Suppressor macrophage treated with lipopolysaccharide for 1 hour (primary cell): Measurements from ENCODE around the gene PLD4.
A peak's percentile ranks its signal among the peaks of the same experiment; 100 is the strongest.

Experiments used
- DNase-seq, 3 donors: peaks; one replicate each; pipeline ENCODE4 v3.0.0-alpha.2; 2020 to 2022

PLD4 gene

GRCh38 chr14:104976198-104977007 lies 51.7 kb downstream of the PLD4 start:
- DNase-seq = peak; percentile 85 to 93 (median 91)

DNA sequence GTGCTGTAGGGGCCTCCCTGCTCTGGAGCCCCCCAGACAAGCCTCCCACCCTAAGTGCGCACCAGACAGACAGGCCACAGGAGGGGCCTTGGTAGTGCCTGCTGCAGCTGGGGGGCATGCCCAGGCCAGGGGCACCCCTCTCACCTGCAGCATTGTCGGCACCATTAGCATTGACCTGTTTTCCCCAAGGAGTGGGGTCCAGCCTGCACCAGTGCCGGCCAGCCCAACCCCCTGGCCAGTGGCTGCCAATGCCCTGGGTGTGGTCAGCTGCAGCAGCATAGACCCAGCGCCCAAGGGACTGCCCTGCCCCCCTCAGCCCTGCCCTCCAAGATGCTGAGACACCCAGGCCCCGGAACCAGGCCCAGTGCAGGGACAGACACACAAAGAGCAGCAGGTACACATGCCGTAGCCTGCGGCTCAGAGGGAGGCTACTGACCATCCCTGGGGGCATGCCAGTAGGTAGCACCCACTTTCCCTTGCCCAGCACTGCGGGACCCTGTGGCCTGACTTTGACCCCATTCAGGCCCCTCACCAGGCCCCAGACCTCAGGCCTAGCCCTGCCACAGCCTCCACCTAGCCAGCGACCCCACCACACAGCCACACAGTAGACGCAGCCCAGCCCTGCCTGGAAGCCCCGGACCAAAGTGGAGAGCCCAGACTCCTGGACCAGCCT lies 52.5 kb downstream of the PLD4 start:
- no peak for DNase-seq

- peak; percentile 87 to 95 (median 90) for DNase-seq
These were observed 53.3 kb downstream of the PLD4 start, which contains the start of gene AHNAK2 for GRCh38 chr14:104977681-104978653. AHNAK2 (minus strand) TSS chr14:104978374; CDS start chr14:104978237, 137 bp downstream.

GRCh38 chr14:104978746-104979691 lies 54.3 kb downstream of the PLD4 start:
- DNase-seq = no peak

DNA sequence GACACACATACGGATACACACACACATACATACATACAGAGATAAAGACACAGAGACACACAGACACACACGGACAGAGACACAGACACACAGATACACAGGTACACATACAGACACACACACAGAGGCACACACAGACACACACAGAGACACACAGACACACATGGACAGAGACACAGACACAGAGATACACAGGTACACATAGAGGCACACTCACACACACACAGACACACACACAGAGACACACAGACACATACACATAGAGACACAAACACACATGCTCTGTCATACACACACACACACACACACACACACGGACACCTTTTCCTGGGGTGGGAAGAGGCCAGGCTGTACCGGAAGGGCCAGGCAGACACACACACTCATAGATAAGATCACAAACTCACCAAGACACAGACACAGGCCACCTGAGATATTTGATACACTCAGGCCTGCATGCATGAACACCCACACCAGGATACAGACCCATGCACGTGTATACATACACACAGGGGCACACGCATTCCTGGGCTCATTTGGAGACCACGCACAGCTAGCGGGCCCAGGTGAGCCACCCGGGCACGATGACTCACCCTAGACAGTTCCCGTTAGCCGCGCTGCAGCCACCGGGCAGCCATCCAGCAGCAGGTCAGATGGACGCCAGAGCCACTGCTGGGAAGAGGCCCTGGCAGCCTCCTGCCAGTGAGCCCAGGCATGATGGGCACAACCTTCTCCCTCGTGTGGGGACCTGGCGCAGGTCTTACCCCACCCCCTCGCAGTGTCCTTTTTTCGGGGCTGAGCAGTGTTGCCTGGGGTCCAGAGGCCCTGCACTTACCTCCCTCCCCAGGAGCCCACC lies 55.3 kb downstream of the PLD4 start:
- no peak for DNase-seq

GRCh38 chr14:104980611-104981531 lies 56.2 kb downstream of the PLD4 start:
- no peak for DNase-seq

GRCh38 chr14:104981699-104982541 lies 57.2 kb downstream of the PLD4 start:
- DNase-seq = no peak

- DNase-seq = no peak
These were observed 58.0 kb downstream of the PLD4 start for GRCh38 chr14:104982548-104983230.
